Mesothelial cell of epicardium (in vitro differentiated cells): Measurements from ENCODE around the gene MEIS2. TPM values are rescaled to one million over a fixed set of nuclear protein-coding genes. Genes with fewer than 3 reads are reported as not detected.

Source experiments
- DNase-seq, 2 experiments: peaks; one replicate each; pipeline ENCODE4 v3.0.0; 2021; ENCODE audit warnings: low spot score in 2 of 2; ENCODE audit not compliant: unreplicated experiment in 2 of 2
- H3K27ac Mint-ChIP-seq: 2 replicates; pipeline ENCODE4 v1.8.0; 2021; ENCODE audit warnings: mixed read lengths
- H3K27me3 Mint-ChIP-seq: 2 replicates; pipeline ENCODE4 v1.8.0; 2021; ENCODE audit warnings: low read depth, mixed read lengths
- H3K36me3 Mint-ChIP-seq: 2 replicates; pipeline ENCODE4 v1.8.0; 2021; ENCODE audit warnings: mixed read lengths
- H3K4me1 Mint-ChIP-seq: 2 replicates; pipeline ENCODE4 v1.8.0; 2021; ENCODE audit warnings: mixed read lengths
- H3K4me3 Mint-ChIP-seq: 2 replicates; pipeline ENCODE4 v1.8.0; 2021; ENCODE audit warnings: mild to moderate bottlenecking, moderate library complexity, mixed read lengths
- H3K9me3 Mint-ChIP-seq: 2 replicates; pipeline ENCODE4 v1.8.0; 2021; ENCODE audit warnings: mixed read lengths
- CTCF ChIP-seq: fragments of 200-600 bp; sonication (generic); IDR thresholded peaks from one replicate; pipeline ENCODE4 v1.5.0; 2021; ENCODE audit warnings: antibody characterized with exemption; ENCODE audit not compliant: unreplicated experiment
- total RNA-seq: library from RNA; stranded (reverse); gene quantifications from 3 replicates; pipeline ENCODE4 v1.2.1, GENCODE V29; 2021

Gene MEIS2
- total RNA-seq, 1 donor from 2014 or later: 397 TPM

- DNase-seq: no peak
- Mint-ChIP-seq H3K4me1 (peaks cover 92% of the 10 kb centered on the region), H3K27ac (peak overlapping the region; percentile 100), H3K4me3 (peak overlapping the region; percentile 98), H3K27me3 (no peaks in the 10 kb centered on the region), H3K36me3 (no peaks in the 10 kb centered on the region), H3K9me3 (no peaks in the 10 kb centered on the region)
- TF ChIP-seq CTCF: no peak
Measured at GRCh38 chr15:37109168-37109871, 9.0 kb upstream of the MEIS2 start.

DNA sequence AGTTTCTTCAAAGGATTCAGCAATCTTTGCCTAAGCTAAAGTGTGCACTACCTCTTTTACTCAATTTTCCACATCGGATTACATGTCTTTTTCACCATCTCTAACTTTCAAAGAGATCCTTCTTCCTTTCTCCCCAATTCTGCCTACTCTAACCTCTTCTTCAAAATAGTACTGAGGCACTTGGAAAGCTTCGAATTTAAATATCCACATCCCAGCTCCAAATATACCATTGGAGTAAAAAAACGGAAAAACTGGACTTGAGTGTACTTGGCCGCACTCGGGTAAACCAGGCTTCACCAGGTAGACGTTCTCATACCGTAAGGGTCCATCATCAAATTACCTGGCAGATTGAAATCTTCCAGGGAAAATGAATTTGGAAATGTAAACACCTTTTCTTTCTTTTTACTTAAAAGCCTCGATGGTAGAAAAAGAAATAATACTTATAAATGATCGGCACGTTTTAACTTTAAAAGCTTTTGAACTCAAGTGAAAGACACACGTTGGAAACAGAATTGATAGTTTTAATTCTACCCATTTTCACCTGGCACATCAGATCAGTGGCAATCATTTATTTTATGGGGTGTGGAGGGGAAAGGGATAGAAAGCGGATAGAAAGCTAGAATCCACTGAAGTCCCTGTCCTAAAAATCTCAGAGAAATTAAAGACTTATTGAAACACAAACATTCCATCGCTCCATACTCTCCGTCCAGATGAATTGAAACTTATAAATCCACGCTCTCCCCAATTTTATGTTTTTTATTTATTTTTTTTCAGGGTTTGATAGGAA lies 8.2 kb upstream of the MEIS2 start:
- H3K27ac Mint-ChIP-seq: peak overlapping the region; percentile 100
- no peaks in the 10 kb centered on the region for H3K27me3 Mint-ChIP-seq
- H3K9me3 Mint-ChIP-seq: no peaks in the 10 kb centered on the region
- H3K4me3 Mint-ChIP-seq: peak overlapping the region; percentile 98
- no peak for DNase-seq
- peaks cover 86% of the 10 kb centered on the region for H3K4me1 Mint-ChIP-seq
- no peak for TF ChIP-seq CTCF
- H3K36me3 Mint-ChIP-seq: peaks cover 4% of the 10 kb centered on the region

DNA sequence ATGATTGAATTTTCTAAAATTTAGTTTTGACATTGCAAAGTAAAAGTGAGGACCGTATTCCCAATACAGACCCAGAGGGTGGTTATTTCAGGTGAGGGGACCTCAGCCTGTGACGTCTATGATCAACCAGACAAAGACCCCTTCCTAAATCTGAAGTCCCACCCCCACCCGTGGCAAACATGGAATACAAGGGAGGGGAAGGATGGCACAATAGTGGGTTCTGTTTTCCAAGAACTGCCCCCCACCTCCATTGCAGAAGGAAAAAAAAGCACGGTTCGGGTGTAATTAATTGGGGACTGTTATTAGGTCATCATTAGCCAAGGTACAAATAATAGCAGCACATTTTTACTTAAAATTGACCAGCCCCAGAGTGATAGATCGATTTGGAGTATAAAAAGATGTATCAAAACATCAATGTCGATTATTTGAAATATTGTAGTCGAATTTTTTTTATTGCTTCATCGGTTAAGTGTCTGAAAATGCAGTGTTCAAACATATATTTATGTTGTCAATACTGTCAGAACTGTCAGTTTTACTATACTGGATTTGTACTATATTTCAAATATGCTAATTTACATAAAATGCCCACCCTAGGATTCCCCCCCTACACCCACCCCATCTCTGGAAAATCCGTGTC lies 7.5 kb upstream of the MEIS2 start:
- Mint-ChIP-seq H3K27me3 (no peaks in the 10 kb centered on the region), H3K27ac (peak overlapping the region; percentile 100), H3K36me3 (peaks cover 6% of the 10 kb centered on the region), H3K9me3 (no peaks in the 10 kb centered on the region), H3K4me3 (peak overlapping the region; percentile 98), H3K4me1 (peaks cover 79% of the 10 kb centered on the region)
- DNase-seq: no peak
- TF ChIP-seq CTCF: no peak

GRCh38 chr15:37107071-37107743 lies 6.9 kb upstream of the MEIS2 start:
- Mint-ChIP-seq H3K4me3 (peak overlapping the region; percentile 98), H3K36me3 (peaks cover 8% of the 10 kb centered on the region), H3K4me1 (peaks cover 72% of the 10 kb centered on the region), H3K27ac (peak overlapping the region; percentile 100), H3K9me3 (no peaks in the 10 kb centered on the region), H3K27me3 (no peaks in the 10 kb centered on the region)
- no peak for DNase-seq
- no peak for TF ChIP-seq CTCF

GRCh38 chr15:37106490-37107001 lies 6.2 kb upstream of the MEIS2 start:
- H3K4me3 Mint-ChIP-seq: peak overlapping the region; percentile 98
- peaks cover 8% of the 10 kb centered on the region for H3K36me3 Mint-ChIP-seq
- no peaks in the 10 kb centered on the region for H3K27me3 Mint-ChIP-seq
- no peaks in the 10 kb centered on the region for H3K9me3 Mint-ChIP-seq
- H3K4me1 Mint-ChIP-seq: peaks cover 66% of the 10 kb centered on the region
- DNase-seq: peak in 1 of 2 experiments; percentile 68
- peak overlapping the region; percentile 100 for H3K27ac Mint-ChIP-seq
- no peak for TF ChIP-seq CTCF
